ENCODE measurements around the gene SMIM44.

The SMIM44 gene

DNA sequence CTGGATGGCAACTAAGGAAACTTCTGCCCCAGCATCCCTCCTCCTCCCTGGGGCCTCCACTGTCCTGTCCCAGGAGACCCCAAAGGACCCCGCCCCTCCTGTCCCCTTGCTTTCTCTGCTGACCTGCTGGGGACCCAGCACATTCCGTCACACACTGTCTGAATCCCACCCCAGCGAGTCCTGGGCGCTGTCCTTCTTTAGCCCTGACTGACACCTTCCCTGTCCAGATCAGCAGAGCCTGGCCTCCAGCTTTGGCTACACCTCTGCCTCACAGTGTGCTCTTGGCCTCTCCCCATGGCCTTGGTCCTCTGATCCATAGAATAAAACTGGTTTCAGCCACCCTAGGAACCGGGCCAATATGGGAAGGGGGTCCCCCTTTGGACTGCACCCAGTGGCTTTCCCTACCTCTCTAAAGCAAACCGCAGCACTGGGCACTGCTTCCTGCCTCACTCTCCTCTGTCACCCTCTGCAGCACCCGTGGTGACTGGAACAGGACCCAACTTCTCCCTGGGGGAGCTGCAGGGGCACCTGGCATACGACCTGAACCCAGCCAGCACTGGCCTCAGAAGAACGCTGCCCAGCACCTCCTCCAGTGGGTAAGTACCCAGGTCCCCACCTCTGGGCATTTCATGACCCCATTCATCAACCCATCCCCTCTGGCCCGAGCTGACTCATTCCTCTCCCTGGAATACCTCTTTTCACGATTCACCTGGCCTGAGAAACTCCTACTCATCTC is 49.3 kb downstream of the SMIM44 start:
- no peak for DNase-seq

DNA sequence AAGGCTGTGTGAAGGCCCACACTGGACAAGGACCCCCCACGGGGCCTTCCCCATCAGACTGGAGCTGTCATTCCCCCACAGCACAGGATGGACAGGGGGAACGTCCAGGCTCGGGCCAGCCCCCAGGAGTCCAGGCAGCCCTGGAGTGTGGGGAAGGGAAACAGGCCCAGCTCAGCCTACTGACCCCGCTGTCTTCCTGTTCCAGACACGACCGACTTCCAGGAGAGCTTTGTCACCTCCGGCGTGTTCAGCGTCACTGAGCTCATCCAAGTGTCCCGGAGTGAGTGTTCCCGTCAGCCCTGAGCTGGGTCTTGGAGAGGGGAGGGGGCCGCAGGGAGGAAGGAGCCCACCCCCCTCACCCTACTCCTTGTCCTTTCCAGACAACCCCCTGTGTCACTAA is 49.9 kb downstream of the SMIM44 start:
- no peak for DNase-seq
